ENCODE measurements around the gene LMBRD2. TPM values are rescaled to one million over a fixed set of nuclear protein-coding genes. Genes with fewer than 3 reads are reported as not detected.

The LMBRD2 gene
- total and polyA plus RNA-seq, 10 of the 15 experiments (the other 5 are each of a cell fraction or from before 2014, with no cell fraction given), result 0.90 to 9.8 (median 6.5) TPM

- H2AFZ ChIP-seq (ENCODE audit: control insufficient read depth, low read depth, low read length), result no peak overlapping the region
- BruUV-seq (replicated peaks), result no TSS peak
- FAIRE-seq (no peak), ATAC-seq (no peak), DNase-seq (ENCODE audit: low read depth, low spot score) (no peak)
- 88% methylated on average over 4 of the region's 4 CpGs for whole genome bisulfite sequencing (ENCODE audit: insufficient coverage, insufficient replicate concordance, low lambda C conversion rate, missing lambda C conversion rate)
- H3K4me2 ChIP-seq (ENCODE audit: control insufficient read depth, insufficient read depth), result no peak overlapping the region
- in situ Hi-C loops (cut with MboI), result no loop called here
- H3K79me2 ChIP-seq (ENCODE audit: control insufficient read depth, insufficient read depth, low read length), result peaks cover 5% of the 10 kb centered on the region
- H3K36me3 ChIP-seq (ENCODE audit: control insufficient read depth in 2 of 2, insufficient read depth in 2 of 2, low read length in 1 of 2), result peaks cover 0 to 7% of the 10 kb centered on the region in 2 experiments; a peak in 1 of 4 replicates
- no peak overlapping the region for H3K9ac ChIP-seq (ENCODE audit: control insufficient read depth, insufficient read depth, low read length)
- no peaks in the 10 kb centered on the region for H3K4me1 ChIP-seq (ENCODE audit: control insufficient read depth, insufficient read depth, low read length)
- ChIA-PET SMC1A (ENCODE audit: uncharacterized antibody, unreplicated experiment) (interaction anchor here (0.7 to 1.3 kb wide), 4 partner anchors 33 to 71 kb away, joined by 3 to 4 read pairs (median 4); no protein-coding TSS in a partner anchor), CTCF (interaction anchor here (1.2 to 1.3 kb wide), 3 partner anchors 10 to 121 kb away, joined by 3 read pairs; no protein-coding TSS in a partner anchor), POLR2A (no interaction called here), RAD21 (ENCODE audit: unreplicated experiment) (no interaction called here)
- peaks cover under 1% of the 10 kb centered on the region; the same call in 1 of the 3 replicates for H3K9me3 ChIP-seq (replicated peaks; ENCODE audit: control insufficient read depth, insufficient read depth, low read length)
- H3K27me3 ChIP-seq (replicated peaks in 1 of 2; ENCODE audit: control insufficient read depth in 2 of 2, insufficient read depth in 2 of 2, low read length in 1 of 2), result no peaks in the 10 kb centered on the region
- intact Hi-C loops (cut with micrococcal nuclease; ENCODE audit: unreplicated experiment), result no loop called here
- TF ChIP-seq SMAD5 (IDR thresholded peaks at IDR 0.05; ENCODE audit: low read depth) (no peak), MAX (IDR thresholded peaks at IDR 0.05; ENCODE audit: low read depth, low read length) (no peak), POLR2A (IDR thresholded peaks at IDR 0.05; ENCODE audit: low read depth, low read length) (no peak), BRCA1 (IDR thresholded peaks at IDR 0.05; ENCODE audit: low read depth, low read length) (no peak), NR2C2 (IDR thresholded peaks at IDR 0.05; ENCODE audit: borderline replicate concordance, control insufficient read depth, insufficient read length, low read depth) (no peak), E4F1 (IDR thresholded peaks at IDR 0.05; ENCODE audit: borderline replicate concordance, partially characterized antibody) (no peak), RFX5 (IDR thresholded peaks at IDR 0.05; ENCODE audit: low read depth, low read length) (no peak), STAT1 (conservative IDR thresholded peaks at IDR 0.05) (no peak), SRF (IDR thresholded peaks at IDR 0.05; ENCODE audit: low read depth in 2 of 2, low read length in 2 of 2) (no peak), RCOR1 (conservative IDR thresholded peaks at IDR 0.05; ENCODE audit: low read depth, low read length) (no peak), KLF5 (IDR thresholded peaks at IDR 0.05; ENCODE audit: partially characterized antibody) (no peak), BCLAF1 (IDR thresholded peaks at IDR 0.05) (no peak), SKIL (IDR thresholded peaks at IDR 0.05; ENCODE audit: low read depth, poor library complexity, severe bottlenecking) (no peak), SMARCA5 (IDR thresholded peaks at IDR 0.05) (no peak), ZNF274 (IDR thresholded peaks at IDR 0.05; ENCODE audit: insufficient read depth, insufficient read length) (no peak), NBN (IDR thresholded peaks at IDR 0.05) (no peak), KAT2A (conservative IDR thresholded peaks at IDR 0.05; ENCODE audit: control insufficient read depth, low read depth, low read length) (no peak), SREBF1 (IDR thresholded peaks at IDR 0.05; ENCODE audit: low read length) (no peak), HCFC1 (IDR thresholded peaks at IDR 0.05; ENCODE audit: low read length) (no peak)
- H3K4me3 ChIP-seq, result no peak overlapping the region
- H4K20me1 ChIP-seq (ENCODE audit: control insufficient read depth, insufficient read depth), result no peaks in the 10 kb centered on the region
- H3K27ac ChIP-seq (ENCODE audit: control insufficient read depth, insufficient read depth), result no peak overlapping the region
Measured at GRCh38 chr5:36145311-36145710, 6.4 kb downstream of the LMBRD2 start.
